K562 (cell line): ENCODE results near the gene AKAP3. TPM values are rescaled to one million over a fixed set of nuclear protein-coding genes. Genes with fewer than 3 reads are reported as not detected.

Experiments used
- CTBP1 ChIP-seq: fragments of 450-650 bp; IDR thresholded peaks from 2 replicates; pipeline ENCODE4 v1.6.1; 2016; ENCODE audit warnings: borderline replicate concordance
- CXXC5 ChIP-seq: fragments of 250-450 bp; sonication (Bioruptor Pico); IDR thresholded peaks from 2 replicates; pipeline ENCODE4 v1.8.0; 2022; ENCODE audit warnings: inconsistent platforms, mild to moderate bottlenecking, moderate library complexity
- HDAC2 ChIP-seq: fragments of 450-650 bp; IDR thresholded peaks from 2 replicates; pipeline ENCODE4 v1.6.1; 2016; ENCODE audit warnings: mild to moderate bottlenecking
- L3MBTL2 ChIP-seq: fragments of 450-650 bp; IDR thresholded peaks from 2 replicates; pipeline ENCODE4 v1.6.1; 2016; ENCODE audit warnings: mild to moderate bottlenecking, moderate library complexity
- MYC ChIP-seq, 2 experiments: fragments of 250-450 bp in 1 of 2; sonication (Bioruptor Pico) in 1 of 2; IDR thresholded peaks; 2 replicates each; pipeline versions ENCODE4 v1.5.1 to v1.6.1; 2012 to 2021; ENCODE audit warnings: low read depth in 2 of 2, borderline replicate concordance in 1 of 2, improper control_type of control experiment in 1 of 2, low read length in 1 of 2, mild to moderate bottlenecking in 1 of 2, moderate library complexity in 1 of 2
- PHF20 ChIP-seq: fragments of 450-650 bp; IDR thresholded peaks from 2 replicates; pipeline ENCODE4 v1.6.1; 2018; ENCODE audit not compliant: partially characterized antibody
- PHF8 ChIP-seq: fragments of 200-600 bp; sonication (generic); IDR thresholded peaks from 2 replicates; pipeline ENCODE4 v1.6.1; 2012; ENCODE audit warnings: mixed run types, mild to moderate bottlenecking, inconsistent platforms, low read length, moderate library complexity, borderline replicate concordance
- POLR2A ChIP-seq: fragments of 450-650 bp; conservative IDR thresholded peaks from 2 replicates; pipeline ENCODE4 v1.6.1; 2016
- POLR2G ChIP-seq: fragments of 200-400 bp; formaldehyde crosslinking; IDR thresholded peaks from 2 replicates; pipeline ENCODE4 v1.6.1; 2017; ENCODE audit warnings: low read depth, mild to moderate bottlenecking, antibody characterized with exemption, low read length, moderate library complexity
- RAD21 ChIP-seq, 2 experiments: fragments of 250-450 bp in 1 of 2; fragments of 450-650 bp in 1 of 2; sonication (Bioruptor Pico) in 1 of 2; formaldehyde crosslinking in 1 of 2; IDR thresholded peaks in 1 of 2; conservative IDR thresholded peaks in 1 of 2; 2 replicates each; pipeline versions ENCODE4 v1.4.0 to v1.8.0; 2020 to 2022; ENCODE audit warnings: mild to moderate bottlenecking in 2 of 2, moderate library complexity in 1 of 2
- RBM39 ChIP-seq: fragments of 200-400 bp; formaldehyde crosslinking; optimal IDR thresholded peaks from 2 replicates; pipeline ENCODE3; 2018; ENCODE audit warnings: low read depth, low read length
- RCOR1 ChIP-seq, 2 experiments: IDR thresholded peaks; 2 replicates each; pipeline ENCODE4 v1.6.1; 2012; ENCODE audit warnings: low read depth in 2 of 2, low read length in 2 of 2, borderline replicate concordance in 1 of 2, improper control_type of control experiment in 1 of 2
- SMARCC2 ChIP-seq: fragments of 450-650 bp; IDR thresholded peaks from 2 replicates; pipeline ENCODE4 v1.6.1; 2017; ENCODE audit warnings: antibody characterized with exemption, moderate library complexity, mild to moderate bottlenecking, low read depth
- SOX6 ChIP-seq: fragments of 450-650 bp; IDR thresholded peaks from 2 replicates; pipeline ENCODE4 v1.6.1; 2014; ENCODE audit warnings: mild to moderate bottlenecking
- STAT5B ChIP-seq: fragments of 250-450 bp; sonication (Bioruptor Pico); IDR thresholded peaks from 2 replicates; pipeline ENCODE4 v1.8.0; 2021; ENCODE audit warnings: mild to moderate bottlenecking, inconsistent platforms
- TBP ChIP-seq: optimal IDR thresholded peaks from 2 replicates; pipeline ENCODE3; 2011; ENCODE audit warnings: low read depth, low read length, improper control_type of control experiment
- YBX1 ChIP-seq: fragments of 450-650 bp; IDR thresholded peaks from 2 replicates; pipeline ENCODE4 v1.7.1; 2016; ENCODE audit warnings: mild to moderate bottlenecking
- ZFP30 ChIP-seq: fragments of 250-450 bp; sonication (Bioruptor Pico); IDR thresholded peaks from 2 replicates; pipeline ENCODE4 v1.8.0; 2022; ENCODE audit warnings: moderate library complexity, mild to moderate bottlenecking, inconsistent platforms, borderline replicate concordance
- polyA plus RNA-seq, 8 experiments: library from polyadenylated mRNA; depleted of rRNA in 4 of 8; stranded (reverse) in 5 of 8; unstranded in 3 of 8; fragments of >200 nt; fragmentation: Nextera tagmentation in 2 of 8; fragmentation: Illumina TruSeq in 1 of 8; extraction: Ambion mirVana in 2 of 8; extraction: Trizol in 1 of 8; gene quantifications; 2 replicates each; pipeline versions ENCODE4 v1.2.1 to v1.2.3, GENCODE V29; 2011 to 2014; ENCODE audit warnings: inconsistent platforms in 1 of 8, missing spikeins in 1 of 8
- total RNA-seq, 7 experiments: library from RNA; depleted of rRNA in 6 of 7; stranded (reverse); fragments of >200 nt in 6 of 7; fragmentation: Illumina TruSeq in 2 of 7; extraction: Trizol in 2 of 7; gene quantifications; 2 replicates each; pipeline versions ENCODE4 v1.2.1 to v1.2.3, GENCODE V29; 2011 to 2021; ENCODE audit warnings: low replicate concordance in 1 of 7
- TF ChIP-seq, protein P1 (sequence below), 2 experiments: fragments of 450-650 bp; conservative IDR thresholded peaks; 2 replicates each; pipeline ENCODE4 v1.6.1; 2017; ENCODE audit warnings: mild to moderate bottlenecking in 2 of 2, moderate library complexity in 2 of 2
- TF ChIP-seq, protein P2 (sequence below): fragments of 450-650 bp; IDR thresholded peaks from 2 replicates; pipeline ENCODE4 v1.6.1; 2016; ENCODE audit warnings: borderline replicate concordance
- TF ChIP-seq, protein P3 (sequence below): sonication (generic); formaldehyde crosslinking; IDR thresholded peaks from 2 replicates; pipeline ENCODE4 v1.8.0; 2022; ENCODE audit warnings: missing genetic modification reagents, mild to moderate bottlenecking, moderate library complexity, borderline replicate concordance
- TF ChIP-seq, protein P4 (sequence below): fragments of 200-800 bp; sonication (Bioruptor generic); IDR thresholded peaks from 2 replicates; pipeline ENCODE4 v1.6.1; 2017; ENCODE audit warnings: missing genetic modification characterization, missing compliant biosample characterization

AKAP3 gene
- total and polyA plus RNA-seq, 9 of the 15 experiments (the other 6 are each of a cell fraction or from before 2014, with no cell fraction given) = 0.17 to 2.8 (median 0.43) TPM

DNA sequence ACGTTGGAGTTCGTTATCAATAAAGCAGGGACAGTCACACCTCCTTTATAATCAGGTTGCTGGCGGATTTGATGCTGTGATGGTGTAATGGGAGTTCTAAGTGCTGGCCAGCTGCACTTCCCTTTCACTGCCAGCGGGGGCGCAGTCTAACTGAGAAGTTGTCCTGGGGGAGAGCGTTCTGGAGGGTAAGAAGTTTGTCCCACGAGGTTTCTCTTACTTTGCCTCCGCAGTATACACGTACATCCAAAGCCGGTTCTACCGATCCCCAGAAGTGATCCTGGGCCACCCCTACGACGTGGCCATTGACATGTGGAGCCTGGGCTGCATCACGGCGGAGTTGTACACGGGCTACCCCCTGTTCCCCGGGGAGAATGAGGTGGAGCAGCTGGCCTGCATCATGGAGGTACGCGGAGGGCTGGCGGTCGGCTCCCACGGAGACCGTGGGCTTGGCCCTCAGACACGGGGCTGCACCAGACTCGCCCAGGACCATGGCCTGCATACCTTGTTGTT lies 44.1 kb downstream of the AKAP3 start (continued):
- TF ChIP-seq, protein P1, sequence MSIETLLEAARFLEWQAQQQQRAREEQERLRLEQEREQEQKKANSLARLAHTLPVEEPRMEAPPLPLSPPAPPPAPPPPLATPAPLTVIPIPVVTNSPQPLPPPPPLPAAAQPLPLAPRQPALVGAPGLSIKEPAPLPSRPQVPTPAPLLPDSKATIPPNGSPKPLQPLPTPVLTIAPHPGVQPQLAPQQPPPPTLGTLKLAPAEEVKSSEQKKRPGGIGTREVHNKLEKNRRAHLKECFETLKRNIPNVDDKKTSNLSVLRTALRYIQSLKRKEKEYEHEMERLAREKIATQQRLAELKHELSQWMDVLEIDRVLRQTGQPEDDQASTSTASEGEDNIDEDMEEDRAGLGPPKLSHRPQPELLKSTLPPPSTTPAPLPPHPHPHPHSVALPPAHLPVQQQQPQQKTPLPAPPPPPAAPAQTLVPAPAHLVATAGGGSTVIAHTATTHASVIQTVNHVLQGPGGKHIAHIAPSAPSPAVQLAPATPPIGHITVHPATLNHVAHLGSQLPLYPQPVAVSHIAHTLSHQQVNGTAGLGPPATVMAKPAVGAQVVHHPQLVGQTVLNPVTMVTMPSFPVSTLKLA (conservative IDR thresholded peaks at IDR 0.05) = peak; percentile 23 to 67; a peak in 2 of 4 replicates
- TF ChIP-seq, protein P2, sequence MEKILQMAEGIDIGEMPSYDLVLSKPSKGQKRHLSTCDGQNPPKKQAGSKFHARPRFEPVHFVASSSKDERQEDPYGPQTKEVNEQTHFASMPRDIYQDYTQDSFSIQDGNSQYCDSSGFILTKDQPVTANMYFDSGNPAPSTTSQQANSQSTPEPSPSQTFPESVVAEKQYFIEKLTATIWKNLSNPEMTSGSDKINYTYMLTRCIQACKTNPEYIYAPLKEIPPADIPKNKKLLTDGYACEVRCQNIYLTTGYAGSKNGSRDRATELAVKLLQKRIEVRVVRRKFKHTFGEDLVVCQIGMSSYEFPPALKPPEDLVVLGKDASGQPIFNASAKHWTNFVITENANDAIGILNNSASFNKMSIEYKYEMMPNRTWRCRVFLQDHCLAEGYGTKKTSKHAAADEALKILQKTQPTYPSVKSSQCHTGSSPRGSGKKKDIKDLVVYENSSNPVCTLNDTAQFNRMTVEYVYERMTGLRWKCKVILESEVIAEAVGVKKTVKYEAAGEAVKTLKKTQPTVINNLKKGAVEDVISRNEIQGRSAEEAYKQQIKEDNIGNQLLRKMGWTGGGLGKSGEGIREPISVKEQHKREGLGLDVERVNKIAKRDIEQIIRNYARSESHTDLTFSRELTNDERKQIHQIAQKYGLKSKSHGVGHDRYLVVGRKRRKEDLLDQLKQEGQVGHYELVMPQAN = peak; percentile 60; the same call in 1 of the 2 replicates
- peak; percentile 60 for TF ChIP-seq RBM39
- TF ChIP-seq RCOR1 (IDR thresholded peaks at IDR 0.05; ENCODE audit: borderline replicate concordance in 1 of 2, low read depth in 2 of 2, low read length in 2 of 2) = peak in 1 of 2 experiments; percentile 22; a peak in 1 of 4 replicates
- TF ChIP-seq POLR2G = peak; percentile 56; the same call in 1 of the 2 replicates
- TF ChIP-seq ZFP30 (CRISPR knock-in tag) = no peak
- peak; percentile 55; the same call in 1 of the 2 replicates for TF ChIP-seq PHF8
- TF ChIP-seq YBX1 = no peak
- TF ChIP-seq CTBP1 = peak; percentile 43; the same call in 1 of the 2 replicates
- TF ChIP-seq TBP = peak; percentile 52
- TF ChIP-seq PHF20 = peak; percentile 20
- TF ChIP-seq L3MBTL2 = peak; percentile 68
- TF ChIP-seq MYC (IDR thresholded peaks at IDR 0.05; ENCODE audit: low read depth, low read length) = peak; percentile 46; the same call in 1 of the 2 replicates
- TF ChIP-seq MYC (CRISPR knock-in tag; IDR thresholded peaks at IDR 0.05; ENCODE audit: borderline replicate concordance, low read depth) = no peak
- TF ChIP-seq POLR2A = peak; percentile 69
- TF ChIP-seq HDAC2 = 0 out of 2 replicates have a peak, but pooled peaks have one; percentile 30
- TF ChIP-seq STAT5B (CRISPR knock-in tag) = no peak
- TF ChIP-seq CXXC5 (CRISPR knock-in tag) = peak; percentile 68
- peak in 1 of 2 experiments; percentile 56; a peak in 2 of 4 replicates for TF ChIP-seq RAD21 (CRISPR knock-in tag; conservative IDR thresholded peaks at IDR 0.05 in 1 of 2, IDR thresholded peaks at IDR 0.05 in 1 of 2)
- TF ChIP-seq SMARCC2 = no peak
- TF ChIP-seq, protein P3, sequence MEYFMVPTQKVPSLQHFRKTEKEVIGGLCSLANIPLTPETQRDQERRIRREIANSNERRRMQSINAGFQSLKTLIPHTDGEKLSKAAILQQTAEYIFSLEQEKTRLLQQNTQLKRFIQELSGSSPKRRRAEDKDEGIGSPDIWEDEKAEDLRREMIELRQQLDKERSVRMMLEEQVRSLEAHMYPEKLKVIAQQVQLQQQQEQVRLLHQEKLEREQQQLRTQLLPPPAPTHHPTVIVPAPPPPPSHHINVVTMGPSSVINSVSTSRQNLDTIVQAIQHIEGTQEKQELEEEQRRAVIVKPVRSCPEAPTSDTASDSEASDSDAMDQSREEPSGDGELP (CRISPR knock-in tag) = peak; percentile 67; the same call in 1 of the 2 replicates
- 0 out of 2 replicates have a peak, but pooled peaks have one; percentile 28 for TF ChIP-seq SOX6
- TF ChIP-seq, protein P4, sequence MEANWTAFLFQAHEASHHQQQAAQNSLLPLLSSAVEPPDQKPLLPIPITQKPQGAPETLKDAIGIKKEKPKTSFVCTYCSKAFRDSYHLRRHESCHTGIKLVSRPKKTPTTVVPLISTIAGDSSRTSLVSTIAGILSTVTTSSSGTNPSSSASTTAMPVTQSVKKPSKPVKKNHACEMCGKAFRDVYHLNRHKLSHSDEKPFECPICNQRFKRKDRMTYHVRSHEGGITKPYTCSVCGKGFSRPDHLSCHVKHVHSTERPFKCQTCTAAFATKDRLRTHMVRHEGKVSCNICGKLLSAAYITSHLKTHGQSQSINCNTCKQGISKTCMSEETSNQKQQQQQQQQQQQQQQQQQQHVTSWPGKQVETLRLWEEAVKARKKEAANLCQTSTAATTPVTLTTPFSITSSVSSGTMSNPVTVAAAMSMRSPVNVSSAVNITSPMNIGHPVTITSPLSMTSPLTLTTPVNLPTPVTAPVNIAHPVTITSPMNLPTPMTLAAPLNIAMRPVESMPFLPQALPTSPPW (CRISPR knock-in tag) = no peak
